GM12801 (cell line): ENCODE measurements around the gene AKNA.
"Not testable (repeated sequence)": the region's sequence is repeated elsewhere in the genome, so short reads cannot be mapped to it uniquely, and the experiment has no call there.

ENCODE experiments used
- TF ChIP-seq, protein P1 (sequence below): IDR thresholded peaks from one replicate; pipeline ENCODE4 v1.5.1; 2011; ENCODE audit warnings: control low read depth; ENCODE audit not compliant: insufficient read length; ENCODE audit errors: extremely low read depth

Gene AKNA

DNA sequence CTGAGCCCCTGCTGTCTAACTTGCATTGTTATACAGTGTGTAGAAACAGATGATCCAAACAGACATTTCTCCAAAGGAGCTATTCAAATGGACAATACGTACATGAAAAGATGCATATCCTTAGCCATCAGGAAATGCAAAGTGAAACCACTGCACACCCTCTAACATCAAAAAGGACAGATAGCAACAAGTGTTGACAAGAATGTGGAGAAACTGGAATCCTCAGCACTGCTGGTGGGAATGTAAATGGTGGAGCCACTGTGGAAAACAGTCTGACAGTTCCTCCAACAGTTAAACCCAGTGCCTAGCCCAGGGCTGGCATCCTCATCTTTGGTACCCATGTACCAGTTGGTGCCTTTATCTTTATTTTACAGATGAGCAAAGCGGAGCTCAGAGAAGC is 49.6 kb downstream of the AKNA start:
- TF ChIP-seq, protein P1, sequence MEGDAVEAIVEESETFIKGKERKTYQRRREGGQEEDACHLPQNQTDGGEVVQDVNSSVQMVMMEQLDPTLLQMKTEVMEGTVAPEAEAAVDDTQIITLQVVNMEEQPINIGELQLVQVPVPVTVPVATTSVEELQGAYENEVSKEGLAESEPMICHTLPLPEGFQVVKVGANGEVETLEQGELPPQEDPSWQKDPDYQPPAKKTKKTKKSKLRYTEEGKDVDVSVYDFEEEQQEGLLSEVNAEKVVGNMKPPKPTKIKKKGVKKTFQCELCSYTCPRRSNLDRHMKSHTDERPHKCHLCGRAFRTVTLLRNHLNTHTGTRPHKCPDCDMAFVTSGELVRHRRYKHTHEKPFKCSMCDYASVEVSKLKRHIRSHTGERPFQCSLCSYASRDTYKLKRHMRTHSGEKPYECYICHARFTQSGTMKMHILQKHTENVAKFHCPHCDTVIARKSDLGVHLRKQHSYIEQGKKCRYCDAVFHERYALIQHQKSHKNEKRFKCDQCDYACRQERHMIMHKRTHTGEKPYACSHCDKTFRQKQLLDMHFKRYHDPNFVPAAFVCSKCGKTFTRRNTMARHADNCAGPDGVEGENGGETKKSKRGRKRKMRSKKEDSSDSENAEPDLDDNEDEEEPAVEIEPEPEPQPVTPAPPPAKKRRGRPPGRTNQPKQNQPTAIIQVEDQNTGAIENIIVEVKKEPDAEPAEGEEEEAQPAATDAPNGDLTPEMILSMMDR = no peak

GRCh38 chr9:114336699-114337395 is 50.9 kb downstream of the AKNA start:
- TF ChIP-seq, protein P1 = no peak

GRCh38 chr9:114336157-114336556 is 51.6 kb downstream of the AKNA start:
- TF ChIP-seq, protein P1 = no peak

- TF ChIP-seq, protein P1 = no peak
Measured at GRCh38 chr9:114335745-114336144, 52.0 kb downstream of the AKNA start.

DNA sequence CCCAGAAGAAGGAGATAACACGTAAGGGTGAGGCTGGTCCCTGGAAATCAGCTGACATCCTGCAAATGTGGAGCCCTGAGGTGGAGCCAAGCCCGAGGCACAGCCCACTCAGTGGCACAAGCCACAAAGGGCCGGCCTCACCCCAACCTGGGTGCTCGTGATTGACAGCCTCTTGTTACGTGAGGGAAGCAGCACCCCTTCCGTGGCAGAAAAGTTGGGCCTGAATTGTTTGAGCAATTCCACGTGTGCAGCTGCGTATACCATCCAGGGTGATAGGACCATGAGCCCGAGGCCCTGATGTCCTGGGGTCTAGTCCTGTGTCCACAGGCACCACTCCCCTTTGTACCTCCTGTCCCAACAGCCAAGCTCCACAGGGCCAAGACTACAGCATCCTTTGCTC is 53.3 kb downstream of the AKNA start:
- TF ChIP-seq, protein P1 = no peak

DNA sequence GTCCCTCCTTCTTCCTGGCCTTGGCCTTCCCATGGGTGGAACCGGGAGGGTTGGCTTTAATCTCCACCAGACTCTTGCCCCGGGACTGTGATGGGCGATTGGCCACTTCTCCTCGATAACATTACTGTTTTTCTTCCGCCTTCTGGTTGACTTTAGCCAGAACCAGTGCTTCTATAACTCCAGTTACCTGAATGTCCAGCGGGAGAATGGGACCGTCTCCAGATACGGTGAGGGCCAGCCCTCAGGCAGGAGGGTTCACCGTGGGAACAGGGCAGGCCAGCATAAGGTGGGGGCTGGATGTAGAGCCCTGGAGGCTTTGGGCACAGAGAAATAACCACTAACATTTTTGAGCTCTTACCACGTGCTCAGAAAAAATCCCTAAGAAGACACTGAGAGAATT is 57.1 kb downstream of the AKNA start:
- TF ChIP-seq, protein P1 = no peak

DNA sequence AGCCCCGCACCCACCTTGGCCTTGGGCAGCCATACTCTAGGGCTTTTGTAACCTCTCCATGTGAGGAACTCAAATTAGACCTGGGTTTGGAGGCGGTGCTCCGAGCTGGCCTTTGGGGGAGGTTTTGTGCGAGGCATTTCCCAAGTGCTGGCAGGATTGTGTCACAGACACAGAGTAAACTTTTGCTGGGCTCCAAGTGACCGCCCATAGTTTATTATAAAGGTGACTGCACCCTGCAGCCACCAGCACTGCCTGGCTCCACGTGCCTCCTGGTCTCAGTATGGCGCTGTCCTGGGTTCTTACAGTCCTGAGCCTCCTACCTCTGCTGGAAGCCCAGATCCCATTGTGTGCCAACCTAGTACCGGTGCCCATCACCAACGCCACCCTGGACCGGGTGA is 58.2 kb downstream of the AKNA start, which contains the start of gene ORM2:
ORM2 (plus strand) TSS at position 245 of the 398 bp plus-strand sequence; CDS start at position 281, 36 bp downstream.
- TF ChIP-seq, protein P1 = not testable (repeated sequence)
